Posterior cingulate gyrus (tissue), 11 donors: Measurements from ENCODE around the gene ZSWIM3.
"Not testable (repeated sequence)": the region's sequence is repeated elsewhere in the genome, so short reads cannot be mapped to it uniquely, and the experiment has no call there.

Experiments
- DNase-seq, 10 donors: peaks; one replicate each; pipeline versions ENCODE4 v3.0.0 to v3.0.0-alpha.2; 2020 to 2021; ENCODE audit warnings: mixed read lengths in 3 of 10
- intact Hi-C: fragments of 100-400 bp; cut with DNase I; formaldehyde crosslinking; loops from one replicate; pipeline ENCODE4 v1.15.1; 2023

The ZSWIM3 gene

GRCh38 chr20:45853484-45853883, 3.9 kb upstream of the ZSWIM3 start:
- intact Hi-C loops: no loop called here
- DNase-seq: no peak

- intact Hi-C loops: loop anchor here (1.0 kb wide), 1 partner anchor 23 kb away; the partner anchor contains the start of gene ZSWIM1
- DNase-seq: no peak
Observed at GRCh38 chr20:45857882-45858216, 435 bp downstream of the ZSWIM3 start.

GRCh38 chr20:45859916-45860315, 2.5 kb downstream of the ZSWIM3 start:
- intact Hi-C loops: no loop called here
- no peak for DNase-seq

GRCh38 chr20:45860560-45861220, 3.3 kb downstream of the ZSWIM3 start:
- DNase-seq: no peak
- intact Hi-C loops: no loop called here

GRCh38 chr20:45861221-45862075, 4.0 kb downstream of the ZSWIM3 start:
- DNase-seq: peak in 1 of 10 donors; percentile 69
- intact Hi-C loops: no loop called here

GRCh38 chr20:45863543-45864470, 6.4 kb downstream of the ZSWIM3 start:
- intact Hi-C loops: no loop called here
- no peak for DNase-seq

GRCh38 chr20:45866454-45866853, 9.0 kb downstream of the ZSWIM3 start:
- intact Hi-C loops: no loop called here
- no peak for DNase-seq

- no peak for DNase-seq
- intact Hi-C loops: no loop called here
Observed at GRCh38 chr20:45867136-45867818, 9.9 kb downstream of the ZSWIM3 start.

GRCh38 chr20:45867819-45868176, 10.4 kb downstream of the ZSWIM3 start:
- intact Hi-C loops: no loop called here
- no peak for DNase-seq

- DNase-seq: no peak
- intact Hi-C loops: no loop called here
Observed at GRCh38 chr20:45872626-45873025, 15.2 kb downstream of the ZSWIM3 start.

- no peak for DNase-seq
- intact Hi-C loops: no loop called here
Observed at GRCh38 chr20:45873409-45874103, 16.1 kb downstream of the ZSWIM3 start.

GRCh38 chr20:45874104-45874481, 16.7 kb downstream of the ZSWIM3 start:
- DNase-seq, intact Hi-C loops: not testable (repeated sequence)

GRCh38 chr20:45874576-45874975, 17.2 kb downstream of the ZSWIM3 start:
- intact Hi-C loops: no loop called here
- DNase-seq: no peak

- intact Hi-C loops: no loop called here
Observed at GRCh38 chr20:45878076-45878761, 20.8 kb downstream of the ZSWIM3 start.

GRCh38 chr20:45880988-45881788, 23.8 kb downstream of the ZSWIM3 start, which contains the start of gene ZSWIM1:
Gene ZSWIM1, plus strand, starts transcription at chr20:45881227. Its CDS starts 1,366 bp downstream, at chr20:45882593.
- intact Hi-C loops: loop anchor here (1.0 kb wide), 1 partner anchor 24 kb away; the partner anchor contains the start of genes ACOT8 and ZSWIM3
- peak; percentile 98 to 100 (median 100) for DNase-seq

More at GRCh38 chr20:45878076-45878761, 20.8 kb downstream of the ZSWIM3 start:
- DNase-seq: peak in 3 of 10 donors; percentile 11 to 88 (median 53)

GRCh38 chr20:45882469-45883099, 25.2 kb downstream of the ZSWIM3 start:
- intact Hi-C loops: no loop called here
- DNase-seq: peak in 1 of 10 donors; percentile 65

- intact Hi-C loops: no loop called here
- peak in 1 of 10 donors; percentile 50 for DNase-seq
Observed at GRCh38 chr20:45883100-45883469, 25.7 kb downstream of the ZSWIM3 start.
